ENCODE results near the gene PCDHGA1.

- no peak for TF ChIP-seq CTCF (IDR thresholded peaks at IDR 0.05)
- TF ChIP-seq POLR2A (IDR thresholded peaks at IDR 0.05) = no peak
- TF ChIP-seq EP300 (IDR thresholded peaks at IDR 0.05) = no peak
Observed at GRCh38 chr5:141510160-141510559, 179.8 kb downstream of the PCDHGA1 start.

All from tibial nerve (tissue), 4 donors.